CD4-positive, alpha-beta T cell (primary cell): Measurements from ENCODE around the gene WNT8B. TPM values are rescaled to one million over a fixed set of nuclear protein-coding genes. Genes with fewer than 3 reads are reported as not detected.

ENCODE experiments used
- ATAC-seq: fragments of 200-7000 bp; cut with Tn5 transposase; one replicate; pipeline ENCODE4 v1.10.0; 2022; ENCODE audit warnings: mild to moderate bottlenecking; ENCODE audit not compliant: poor library complexity
- CTCF ChIA-PET: fragments of 350-600 bp; sonication (Branson Sonifier 250); formaldehyde crosslinking; loops from one replicate; lab custom pipeline; 2021; ENCODE audit warnings: antibody characterized with exemption, inconsistent platforms; lab: Charles Lee
- POLR2A ChIA-PET: fragments of 350-600 bp; sonication (Branson Sonifier 250); formaldehyde crosslinking; loops from one replicate; lab custom pipeline; 2021; ENCODE audit warnings: antibody characterized with exemption, inconsistent platforms; lab: Charles Lee
- DNase-seq, 14 experiments: peaks; one replicate each; pipeline ENCODE4 v3.0.0-alpha.2; 2013 to 2020; ENCODE audit warnings: mixed read lengths in 2 of 14
- H3K27ac ChIP-seq, 2 donors: one replicate each; pipeline versions ENCODE4 v1.5.1 to v1.7.0; 2013; ENCODE audit warnings: low read length in 2 of 2, low read depth in 1 of 2, mild to moderate bottlenecking in 1 of 2
- H3K27me3 ChIP-seq, 2 experiments: 1 replicate in 1 of 2; 2 replicates in 1 of 2; pipeline versions ENCODE4 v1.6.1 to v1.7.0; 2013; ENCODE audit warnings: low read length in 2 of 2, control low read depth in 1 of 2, mild to moderate bottlenecking in 1 of 2, moderate library complexity in 1 of 2; ENCODE audit not compliant: insufficient read depth in 2 of 2, control insufficient read depth in 1 of 2
- H3K36me3 ChIP-seq: one replicate; pipeline ENCODE4 v1.6.1; 2013; ENCODE audit warnings: low read length, control low read depth; ENCODE audit not compliant: insufficient read depth
- H3K4me1 ChIP-seq: one replicate; pipeline ENCODE4 v1.6.1; 2013; ENCODE audit warnings: low read length, control low read depth; ENCODE audit not compliant: insufficient read depth
- H3K4me3 ChIP-seq: one replicate; pipeline ENCODE4 v1.5.1; 2013; ENCODE audit warnings: mild to moderate bottlenecking, low read length, moderate library complexity
- H3K9me3 ChIP-seq, 2 experiments: 1 replicate in 1 of 2; 2 replicates in 1 of 2; pipeline versions ENCODE4 v1.6.1 to v1.7.0; 2013; ENCODE audit warnings: low read length in 2 of 2, mild to moderate bottlenecking in 2 of 2, control low read depth in 1 of 2, moderate library complexity in 1 of 2; ENCODE audit not compliant: control insufficient read depth in 1 of 2, insufficient read depth in 1 of 2
- H3K27ac Mint-ChIP-seq: one replicate; pipeline ENCODE4 v1.8.0; 2020; ENCODE audit warnings: mixed read lengths
- H3K27me3 Mint-ChIP-seq: one replicate; pipeline ENCODE4 v1.8.0; 2021; ENCODE audit warnings: mixed read lengths
- H3K36me3 Mint-ChIP-seq: one replicate; pipeline ENCODE4 v1.8.0; 2021; ENCODE audit warnings: low read depth, mixed read lengths
- H3K4me1 Mint-ChIP-seq: one replicate; pipeline ENCODE4 v1.8.0; 2021; ENCODE audit warnings: low read depth, mixed read lengths
- H3K4me3 Mint-ChIP-seq: one replicate; pipeline ENCODE4 v1.8.0; 2020; ENCODE audit warnings: mild to moderate bottlenecking, mixed read lengths
- H3K9me3 Mint-ChIP-seq: one replicate; pipeline ENCODE4 v1.8.0; 2020; ENCODE audit warnings: mixed read lengths
- intact Hi-C, 2 experiments: fragments of 100-400 bp; cut with DNase I in 1 of 2; cut with micrococcal nuclease in 1 of 2; formaldehyde crosslinking; loops; one replicate each; pipeline versions ENCODE4 v1.15.1 to v1.9.0; 2023 to 2025; cut with DNase I, micrococcal nuclease
- total RNA-seq, 174 experiments: library from RNA in 2 of 174; stranded (reverse) in 2 of 174; gene quantifications; one replicate each; pipeline ENCODE4 v1.2.3 and lab custom pipeline; 2021 to 2026
- TF ChIP-seq, protein P1 (sequence below): fragments of 200-600 bp; IDR thresholded peaks from one replicate; pipeline ENCODE4 v1.8.0; 2022; ENCODE audit warnings: antibody characterized with exemption, mild to moderate bottlenecking

The WNT8B gene
- total RNA-seq, 2 experiments from 2014 or later = not detected

DNA sequence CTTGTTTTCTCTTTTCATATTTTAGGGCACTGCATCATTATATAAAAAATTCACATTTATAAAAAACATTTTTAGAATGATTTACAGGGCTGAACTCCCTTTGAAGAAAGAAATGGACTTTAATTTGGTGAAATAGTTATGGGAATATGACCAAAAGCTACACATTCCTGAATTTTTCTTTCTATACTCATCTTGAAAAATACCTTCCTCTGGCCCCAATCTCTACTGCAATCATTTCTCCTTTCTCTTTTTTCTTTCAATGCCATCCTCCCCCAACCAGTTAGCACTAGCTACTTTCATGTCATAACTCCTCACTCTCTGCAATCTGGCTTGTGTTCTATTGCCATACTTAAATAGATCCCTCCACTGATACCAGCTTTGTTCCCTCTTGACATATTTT is 6.2 kb downstream of the WNT8B start:
- TF ChIP-seq, protein P1, sequence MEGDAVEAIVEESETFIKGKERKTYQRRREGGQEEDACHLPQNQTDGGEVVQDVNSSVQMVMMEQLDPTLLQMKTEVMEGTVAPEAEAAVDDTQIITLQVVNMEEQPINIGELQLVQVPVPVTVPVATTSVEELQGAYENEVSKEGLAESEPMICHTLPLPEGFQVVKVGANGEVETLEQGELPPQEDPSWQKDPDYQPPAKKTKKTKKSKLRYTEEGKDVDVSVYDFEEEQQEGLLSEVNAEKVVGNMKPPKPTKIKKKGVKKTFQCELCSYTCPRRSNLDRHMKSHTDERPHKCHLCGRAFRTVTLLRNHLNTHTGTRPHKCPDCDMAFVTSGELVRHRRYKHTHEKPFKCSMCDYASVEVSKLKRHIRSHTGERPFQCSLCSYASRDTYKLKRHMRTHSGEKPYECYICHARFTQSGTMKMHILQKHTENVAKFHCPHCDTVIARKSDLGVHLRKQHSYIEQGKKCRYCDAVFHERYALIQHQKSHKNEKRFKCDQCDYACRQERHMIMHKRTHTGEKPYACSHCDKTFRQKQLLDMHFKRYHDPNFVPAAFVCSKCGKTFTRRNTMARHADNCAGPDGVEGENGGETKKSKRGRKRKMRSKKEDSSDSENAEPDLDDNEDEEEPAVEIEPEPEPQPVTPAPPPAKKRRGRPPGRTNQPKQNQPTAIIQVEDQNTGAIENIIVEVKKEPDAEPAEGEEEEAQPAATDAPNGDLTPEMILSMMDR = no peak
- H3K27me3 ChIP-seq = no peaks in the 10 kb centered on the region
- CTCF ChIA-PET = interaction anchor here (1.5 to 2.1 kb wide), 2 partner anchors 14 to 24 kb away, joined by 3 to 5 read pairs; no protein-coding TSS in a partner anchor
- DNase-seq (no peak), ATAC-seq (no peak)
- H3K4me3 ChIP-seq = no peak overlapping the region
- H3K4me1 ChIP-seq = no peaks in the 10 kb centered on the region
- no peaks in the 10 kb centered on the region for H3K4me1 Mint-ChIP-seq
- no peaks in the 10 kb centered on the region for H3K36me3 ChIP-seq
- H3K27ac Mint-ChIP-seq = no peak overlapping the region
- no peak overlapping the region for H3K4me3 Mint-ChIP-seq
- no peaks in the 10 kb centered on the region for H3K9me3 Mint-ChIP-seq
- peaks cover 4% of the 10 kb centered on the region for H3K27me3 Mint-ChIP-seq
- no peaks in the 10 kb centered on the region for H3K36me3 Mint-ChIP-seq
- no peaks in the 10 kb centered on the region for H3K9me3 ChIP-seq
- POLR2A ChIA-PET = no interaction called here
- H3K27ac ChIP-seq = no peak overlapping the region
- intact Hi-C loops = no loop called here

DNA sequence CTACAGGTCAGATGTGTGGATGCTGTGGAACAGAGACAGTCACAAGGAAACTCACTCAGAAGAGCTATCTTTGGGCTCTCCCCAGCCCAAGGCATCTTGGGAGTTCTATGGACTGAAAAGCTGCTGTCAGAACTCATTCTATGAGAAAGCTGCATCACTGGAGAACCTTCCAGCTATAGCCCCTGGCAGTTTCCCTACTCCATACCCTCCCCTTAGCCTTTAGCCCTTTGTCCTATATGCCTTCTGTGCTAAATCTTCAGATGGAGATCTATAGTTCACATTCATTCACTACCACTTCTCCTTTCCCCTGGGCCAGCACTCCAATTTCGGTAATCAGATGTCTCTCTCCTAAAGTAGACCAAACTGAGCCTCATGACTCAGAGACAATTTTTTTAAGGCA is 6.9 kb downstream of the WNT8B start:
- Mint-ChIP-seq H3K4me3 (no peak overlapping the region), H3K27me3 (peaks cover 4% of the 10 kb centered on the region), H3K36me3 (no peaks in the 10 kb centered on the region), H3K4me1 (no peaks in the 10 kb centered on the region), H3K9me3 (no peaks in the 10 kb centered on the region), H3K27ac (no peak overlapping the region)
- ChIA-PET CTCF (interaction anchor here (1.5 to 2.1 kb wide), 2 partner anchors 13 to 24 kb away, joined by 3 to 5 read pairs; no protein-coding TSS in a partner anchor), POLR2A (interaction anchor here (1.0 kb wide), 1 partner anchor 39 kb away, joined by 3 read pairs; no protein-coding TSS in a partner anchor)
- no peaks in the 10 kb centered on the region for H3K9me3 ChIP-seq
- DNase-seq = no peak
- TF ChIP-seq, protein P1 = no peak
- H3K36me3 ChIP-seq = no peaks in the 10 kb centered on the region
- no peaks in the 10 kb centered on the region for H3K4me1 ChIP-seq
- no peak overlapping the region for H3K27ac ChIP-seq
- ATAC-seq = no peak
- no peak overlapping the region for H3K4me3 ChIP-seq
- no peaks in the 10 kb centered on the region for H3K27me3 ChIP-seq
- intact Hi-C loops = no loop called here

- no peaks in the 10 kb centered on the region for H3K27me3 ChIP-seq
- no peaks in the 10 kb centered on the region for H3K36me3 Mint-ChIP-seq
- H3K9me3 ChIP-seq = no peaks in the 10 kb centered on the region
- intact Hi-C loops = no loop called here
- no peaks in the 10 kb centered on the region for H3K36me3 ChIP-seq
- no peaks in the 10 kb centered on the region for H3K4me1 Mint-ChIP-seq
- ATAC-seq = no peak
- no peaks in the 10 kb centered on the region for H3K4me1 ChIP-seq
- ChIA-PET CTCF (interaction anchor here (2.1 kb wide), 1 partner anchor 12 kb away, joined by 5 read pairs; no protein-coding TSS in a partner anchor), POLR2A (interaction anchor here (1.0 kb wide), 1 partner anchor 38 kb away, joined by 3 read pairs; no protein-coding TSS in a partner anchor)
- H3K27ac Mint-ChIP-seq = no peak overlapping the region
- H3K27me3 Mint-ChIP-seq = peaks cover 4% of the 10 kb centered on the region
- TF ChIP-seq, protein P1 = no peak
- no peak for DNase-seq
- no peaks in the 10 kb centered on the region for H3K9me3 Mint-ChIP-seq
- no peak overlapping the region for H3K4me3 ChIP-seq
- H3K4me3 Mint-ChIP-seq = no peak overlapping the region
- no peak overlapping the region for H3K27ac ChIP-seq
These were observed 7.6 kb downstream of the WNT8B start for GRCh38 chr10:100470367-100470766.
